Pulmonary artery endothelial cell (primary cell): ENCODE results near the gene RNF14. TPM values are rescaled to one million over a fixed set of nuclear protein-coding genes. Genes with fewer than 3 reads are reported as not detected.

Experiments
- total RNA-seq: library from RNA; depleted of rRNA; stranded (reverse); fragments of >200 nt; gene quantifications from 2 replicates; pipeline ENCODE4 v1.2.3, GENCODE V29; 2014

The RNF14 gene
- total RNA-seq, 1 donor from 2014 or later, result 77.1 TPM

Other genes starting within 250 kb of the RNF14 start
- 135 and 143 TPM in 2 replicates for gene PCDH1, start 90.7 kb upstream of the RNF14 start, total RNA-seq
- gene DELE1, start 45.2 kb upstream of the RNF14 start, total RNA-seq, result 45.1 and 61.3 TPM in 2 replicates
- 12.1 and 23.0 TPM in 2 replicates for gene PCDH12, start 10.9 kb upstream of the RNF14 start, total RNA-seq
- 46.5 and 63.8 TPM in 2 replicates for gene GNPDA1, start 43.9 kb downstream of the RNF14 start, total RNA-seq
- 36.8 and 44.9 TPM in 2 replicates for gene NDFIP1, start 139.7 kb downstream of the RNF14 start, total RNA-seq